GM10266 (cell line): ENCODE measurements around the gene TMPRSS11F.

ENCODE experiments used
- DNase-seq: peaks from one replicate; pipeline ENCODE4 v3.0.0; 2012; ENCODE audit errors: extremely low spot score
- CTCF ChIP-seq: IDR thresholded peaks from 2 replicates; pipeline ENCODE4 v1.5.1; 2012; ENCODE audit warnings: mild to moderate bottlenecking, low read depth; ENCODE audit not compliant: control insufficient read depth, insufficient read depth; ENCODE audit errors: missing control alignments

The TMPRSS11F gene

DNA sequence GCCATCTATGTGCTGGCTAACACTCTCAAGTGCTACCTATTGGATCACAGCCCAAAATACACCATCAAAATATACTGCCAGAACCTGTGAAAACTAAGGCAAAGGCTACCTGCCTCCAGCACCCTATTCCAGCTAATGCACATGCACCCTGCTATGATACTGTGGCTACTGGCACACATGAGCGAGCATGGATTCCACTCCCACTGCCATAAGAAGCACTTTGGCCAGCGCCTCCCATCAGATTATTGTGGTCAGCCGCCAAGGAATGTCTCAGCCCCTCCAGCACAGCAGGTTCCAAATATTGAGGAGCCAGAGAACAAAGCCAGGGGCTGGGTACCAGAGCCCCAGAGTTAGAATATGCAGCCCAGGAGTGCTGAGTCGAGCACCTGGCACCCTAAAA lies 32.5 kb upstream of the TMPRSS11F start:
- DNase-seq: no peak
- no peak for TF ChIP-seq CTCF

GRCh38 chr4:68152411-68152810 lies 22.7 kb upstream of the TMPRSS11F start:
- no peak for DNase-seq
- no peak for TF ChIP-seq CTCF

- no peak for DNase-seq
These were observed 19.4 kb upstream of the TMPRSS11F start for GRCh38 chr4:68148800-68149685.

DNA sequence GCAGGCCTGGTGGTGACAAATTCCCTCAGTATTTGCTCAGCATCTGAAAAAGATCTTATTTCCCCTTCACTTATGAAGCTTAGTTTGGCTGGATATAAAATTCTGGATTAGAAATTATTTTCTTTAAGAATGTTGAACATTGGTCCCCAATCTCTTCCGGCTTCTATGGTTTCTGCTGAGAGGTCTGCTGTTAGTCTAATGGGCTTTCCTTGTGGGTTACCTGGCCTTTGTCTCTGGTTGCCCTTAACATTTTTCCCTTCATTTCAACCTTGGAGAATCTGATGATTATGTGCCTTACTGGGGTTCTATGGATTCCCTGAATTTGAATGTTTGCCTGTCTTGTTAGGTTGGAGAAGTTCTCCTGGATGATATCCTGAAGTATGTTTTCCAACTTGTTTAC lies 17.4 kb upstream of the TMPRSS11F start:
- no peak for DNase-seq
- TF ChIP-seq CTCF: no peak

More at GRCh38 chr4:68148800-68149685, 19.4 kb upstream of the TMPRSS11F start:
- no peak for TF ChIP-seq CTCF

- no peak for TF ChIP-seq CTCF
- no peak for DNase-seq
These were observed 15.6 kb upstream of the TMPRSS11F start for GRCh38 chr4:68145261-68145660.

DNA sequence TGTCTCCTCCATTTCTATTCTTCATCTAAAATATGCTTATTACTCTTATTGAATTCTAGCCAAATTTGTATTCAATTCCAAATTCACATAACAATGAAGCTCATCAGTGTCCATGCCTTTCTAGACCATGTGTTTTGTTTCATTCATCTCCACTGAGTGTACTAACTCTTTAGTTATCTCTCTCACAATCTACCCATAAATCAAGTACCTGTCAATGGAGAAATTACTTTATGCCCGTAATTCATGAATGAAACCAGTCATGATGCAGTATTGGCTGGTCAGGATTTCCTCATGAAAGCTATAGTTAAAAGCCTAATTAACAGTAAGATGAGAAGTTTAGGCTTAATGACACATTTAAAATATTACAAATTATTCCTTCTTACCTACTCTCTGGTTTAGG lies 12.2 kb upstream of the TMPRSS11F start:
- no peak for DNase-seq
- TF ChIP-seq CTCF: no peak

GRCh38 chr4:68132342-68132741 lies 2.7 kb upstream of the TMPRSS11F start:
- TF ChIP-seq CTCF: no peak
- DNase-seq: no peak
